ENCODE measurements around the gene ELL2. TPM values are rescaled to one million over a fixed set of nuclear protein-coding genes. Genes with fewer than 3 reads are reported as not detected.

Gene ELL2
- polyA plus RNA-seq, 1 experiment = 58.9 TPM

- Histone ChIP-seq H3K36me3 (ENCODE audit: control insufficient read depth, insufficient read depth, low read length) (peaks cover 17% of the 10 kb centered on the region), H3K27me3 (ENCODE audit: control insufficient read depth, insufficient read depth, low read length) (no peaks in the 10 kb centered on the region), H3K4me3 (ENCODE audit: low read depth, low read length) (no peak overlapping the region)
- CTCF ChIA-PET = no interaction called here
- DNase-seq (ENCODE audit: low read depth) = no peak
- POLR2A ChIA-PET = no interaction called here
- no peak for TF ChIP-seq CTCF (IDR thresholded peaks at IDR 0.05; ENCODE audit: insufficient read depth, low read depth, low read length)
Observed at GRCh38 chr5:95889076-95889475, 72.6 kb downstream of the ELL2 start.

- ChIA-PET POLR2A (no interaction called here), CTCF (interaction anchor here (0.6 kb wide), 1 partner anchor 13 kb away, joined by 3 read pairs; no protein-coding TSS in a partner anchor)
- Histone ChIP-seq H3K36me3 (ENCODE audit: control insufficient read depth, insufficient read depth, low read length) (peaks cover 16% of the 10 kb centered on the region), H3K4me3 (ENCODE audit: low read depth, low read length) (no peak overlapping the region), H3K27me3 (ENCODE audit: control insufficient read depth, insufficient read depth, low read length) (no peaks in the 10 kb centered on the region)
- no peak for TF ChIP-seq CTCF (IDR thresholded peaks at IDR 0.05; ENCODE audit: insufficient read depth, low read depth, low read length)
- DNase-seq (ENCODE audit: low read depth) = no peak
Observed at GRCh38 chr5:95887977-95888376, 73.7 kb downstream of the ELL2 start.

- TF ChIP-seq CTCF (IDR thresholded peaks at IDR 0.05; ENCODE audit: insufficient read depth, low read depth, low read length) = no peak
- Histone ChIP-seq H3K4me3 (ENCODE audit: low read depth, low read length) (no peak overlapping the region), H3K27me3 (ENCODE audit: control insufficient read depth, insufficient read depth, low read length) (no peaks in the 10 kb centered on the region), H3K36me3 (ENCODE audit: control insufficient read depth, insufficient read depth, low read length) (peaks cover 12% of the 10 kb centered on the region)
- DNase-seq (ENCODE audit: low read depth) = no peak
- ChIA-PET CTCF (interaction anchor here (0.7 kb wide), 1 partner anchor 50 kb away, joined by 3 read pairs; no protein-coding TSS in a partner anchor), POLR2A (no interaction called here)
Observed at GRCh38 chr5:95886340-95887044, 75.2 kb downstream of the ELL2 start.

GRCh38 chr5:95884511-95884910, 77.1 kb downstream of the ELL2 start:
- Histone ChIP-seq H3K27me3 (ENCODE audit: control insufficient read depth, insufficient read depth, low read length) (no peaks in the 10 kb centered on the region), H3K36me3 (ENCODE audit: control insufficient read depth, insufficient read depth, low read length) (peaks cover 1% of the 10 kb centered on the region; the same call in 1 of the 2 replicates), H3K4me3 (ENCODE audit: low read depth, low read length) (no peak overlapping the region)
- no peak for DNase-seq (ENCODE audit: low read depth)
- no peak for TF ChIP-seq CTCF (IDR thresholded peaks at IDR 0.05; ENCODE audit: insufficient read depth, low read depth, low read length)
- CTCF ChIA-PET = interaction anchor here (0.6 kb wide), 1 partner anchor 10 kb away, joined by 3 read pairs; no protein-coding TSS in a partner anchor
- POLR2A ChIA-PET = no interaction called here

- no peak for DNase-seq (ENCODE audit: low read depth)
- no peak for TF ChIP-seq CTCF (IDR thresholded peaks at IDR 0.05; ENCODE audit: insufficient read depth, low read depth, low read length)
- no peaks in the 10 kb centered on the region for H3K27me3 ChIP-seq (ENCODE audit: control insufficient read depth, insufficient read depth, low read length)
- H3K4me3 ChIP-seq (ENCODE audit: low read depth, low read length) = no peak overlapping the region
- POLR2A ChIA-PET = no interaction called here
- H3K36me3 ChIP-seq (ENCODE audit: control insufficient read depth, insufficient read depth, low read length) = peaks cover 1% of the 10 kb centered on the region; the same call in 1 of the 2 replicates
- CTCF ChIA-PET = no interaction called here
Observed at GRCh38 chr5:95884017-95884325, 77.7 kb downstream of the ELL2 start.

All from BJ (cell line).